HFFc6 (cell line): ENCODE results near the gene PROS1. TPM values are rescaled to one million over a fixed set of nuclear protein-coding genes. Genes with fewer than 3 reads are reported as not detected.
"Not testable (repeated sequence)": the region's sequence is repeated elsewhere in the genome, so short reads cannot be mapped to it uniquely, and the experiment has no call there.

Experiments used
- DNase-seq: peaks from one replicate; pipeline ENCODE4 v3.0.0-alpha.2; 2018
- H3K27ac Mint-ChIP-seq: 2 replicates; pipeline ENCODE4 v1.8.0; 2020; ENCODE audit warnings: mild to moderate bottlenecking, mixed read lengths
- H3K27me3 Mint-ChIP-seq: 2 replicates; pipeline ENCODE4 v1.8.0; 2021; ENCODE audit warnings: mild to moderate bottlenecking, moderate library complexity, mixed read lengths; ENCODE audit not compliant: insufficient read depth
- H3K36me3 Mint-ChIP-seq: 2 replicates; pipeline ENCODE4 v1.8.0; 2021; ENCODE audit warnings: low read depth, mixed read lengths
- H3K4me1 Mint-ChIP-seq: 2 replicates; pipeline ENCODE4 v1.8.0; 2020; ENCODE audit warnings: low read depth, mixed read lengths
- H3K4me3 Mint-ChIP-seq: 2 replicates; pipeline ENCODE4 v1.8.0; 2020; ENCODE audit warnings: mild to moderate bottlenecking, moderate library complexity, mixed read lengths
- H3K9me3 Mint-ChIP-seq: 2 replicates; pipeline ENCODE4 v1.8.0; 2020; ENCODE audit warnings: mild to moderate bottlenecking, mixed read lengths
- total RNA-seq, 6 experiments: library from RNA; stranded (reverse); fragmentation: NEBNext Ultra II Directional; extraction: Animal tissue kit (Norgen Biotek cat#: 25700); gene quantifications; 2 replicates in 1 of 6; 3 replicates in 5 of 6; pipeline ENCODE4 v1.2.3, GENCODE V29; 2021
- TF ChIP-seq, protein P1 (sequence below): fragments of 200-600 bp; sonication (generic); IDR thresholded peaks from 2 replicates; pipeline ENCODE4 v1.5.0; 2021; ENCODE audit warnings: antibody characterized with exemption, mild to moderate bottlenecking

The PROS1 gene
- total RNA-seq, 6 experiments from 2014 or later, result 1.1 to 2.0 (median 1.7) TPM

DNA sequence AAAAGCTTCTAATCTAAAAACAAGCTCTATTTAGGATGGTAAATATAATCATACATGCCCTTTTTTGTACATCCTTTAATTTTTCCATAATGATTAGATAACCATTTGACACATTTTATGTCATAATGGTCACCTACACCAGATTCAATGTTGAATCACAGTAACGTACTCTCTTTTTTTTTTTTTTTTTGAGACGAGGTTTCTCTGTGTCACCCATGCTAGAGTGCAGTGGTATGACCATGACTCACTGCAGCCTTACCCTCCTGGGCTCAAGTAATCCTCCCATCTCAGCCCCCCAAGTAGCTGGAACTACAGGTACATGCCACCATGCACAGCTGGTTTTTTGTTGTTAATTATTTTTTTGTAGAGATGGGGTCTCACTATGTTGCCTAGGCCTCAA is 49.2 kb downstream of the PROS1 start:
- H3K4me3 Mint-ChIP-seq, result no peak overlapping the region
- no peaks in the 10 kb centered on the region for H3K9me3 Mint-ChIP-seq
- TF ChIP-seq, protein P1, sequence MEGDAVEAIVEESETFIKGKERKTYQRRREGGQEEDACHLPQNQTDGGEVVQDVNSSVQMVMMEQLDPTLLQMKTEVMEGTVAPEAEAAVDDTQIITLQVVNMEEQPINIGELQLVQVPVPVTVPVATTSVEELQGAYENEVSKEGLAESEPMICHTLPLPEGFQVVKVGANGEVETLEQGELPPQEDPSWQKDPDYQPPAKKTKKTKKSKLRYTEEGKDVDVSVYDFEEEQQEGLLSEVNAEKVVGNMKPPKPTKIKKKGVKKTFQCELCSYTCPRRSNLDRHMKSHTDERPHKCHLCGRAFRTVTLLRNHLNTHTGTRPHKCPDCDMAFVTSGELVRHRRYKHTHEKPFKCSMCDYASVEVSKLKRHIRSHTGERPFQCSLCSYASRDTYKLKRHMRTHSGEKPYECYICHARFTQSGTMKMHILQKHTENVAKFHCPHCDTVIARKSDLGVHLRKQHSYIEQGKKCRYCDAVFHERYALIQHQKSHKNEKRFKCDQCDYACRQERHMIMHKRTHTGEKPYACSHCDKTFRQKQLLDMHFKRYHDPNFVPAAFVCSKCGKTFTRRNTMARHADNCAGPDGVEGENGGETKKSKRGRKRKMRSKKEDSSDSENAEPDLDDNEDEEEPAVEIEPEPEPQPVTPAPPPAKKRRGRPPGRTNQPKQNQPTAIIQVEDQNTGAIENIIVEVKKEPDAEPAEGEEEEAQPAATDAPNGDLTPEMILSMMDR, result no peak
- no peak for DNase-seq
- H3K4me1 Mint-ChIP-seq, result no peaks in the 10 kb centered on the region
- H3K27me3 Mint-ChIP-seq, result peaks cover 4% of the 10 kb centered on the region; the same call in 1 of the 2 replicates
- no peak overlapping the region for H3K27ac Mint-ChIP-seq
- no peaks in the 10 kb centered on the region for H3K36me3 Mint-ChIP-seq

DNA sequence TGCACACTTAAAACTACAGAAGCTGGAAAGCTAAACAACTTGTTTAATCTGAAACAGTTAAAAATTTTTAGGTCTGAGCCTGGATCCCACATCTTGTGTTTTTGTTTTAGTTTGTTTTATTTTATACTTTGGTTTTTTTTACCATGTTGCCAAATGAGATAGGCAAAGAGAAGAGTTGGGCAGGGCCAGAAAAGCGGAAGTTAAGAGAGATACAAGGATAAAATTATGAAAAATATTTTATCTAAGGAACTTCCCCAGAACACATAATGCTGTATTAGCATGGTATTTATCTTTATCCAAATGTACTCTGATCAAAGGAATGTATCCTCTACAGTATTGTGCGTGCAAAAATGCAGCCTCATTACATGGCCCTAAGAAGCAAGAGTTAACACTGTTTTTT is 50.7 kb downstream of the PROS1 start:
- Mint-ChIP-seq H3K27me3 (peaks cover 4% of the 10 kb centered on the region; the same call in 1 of the 2 replicates), H3K36me3 (no peaks in the 10 kb centered on the region), H3K4me3 (no peak overlapping the region), H3K27ac (no peak overlapping the region), H3K9me3 (no peaks in the 10 kb centered on the region), H3K4me1 (no peaks in the 10 kb centered on the region)
- TF ChIP-seq, protein P1, result no peak
- no peak for DNase-seq

DNA sequence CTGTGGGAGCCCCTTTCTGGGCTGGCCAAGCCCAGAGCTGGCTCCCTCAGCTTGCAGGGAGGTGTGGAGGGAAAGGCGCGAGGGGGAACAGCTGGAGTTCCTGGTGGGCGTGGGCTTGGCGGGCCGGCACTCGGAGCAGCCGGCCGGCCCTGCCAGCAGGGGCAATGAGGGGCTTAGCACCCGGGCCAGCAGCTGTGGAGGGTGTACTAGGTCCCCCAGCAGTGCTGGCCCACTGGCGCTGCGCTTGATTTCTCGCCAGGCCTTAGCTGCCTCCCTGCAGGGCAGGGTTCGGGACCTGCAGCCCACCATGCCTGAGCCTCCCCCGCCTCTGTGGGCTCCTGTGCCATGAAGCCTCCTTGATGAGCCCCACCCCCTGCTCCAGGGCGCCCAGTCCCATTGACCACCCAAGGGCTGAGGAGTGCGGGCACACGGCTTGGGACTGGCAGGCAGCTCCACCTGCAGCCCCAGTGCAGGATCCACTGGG is 56.1 kb downstream of the PROS1 start:
- not testable (repeated sequence) for H3K27ac Mint-ChIP-seq, H3K27me3 Mint-ChIP-seq, H3K36me3 Mint-ChIP-seq, H3K4me3 Mint-ChIP-seq, H3K9me3 Mint-ChIP-seq, DNase-seq, H3K4me1 Mint-ChIP-seq

DNA sequence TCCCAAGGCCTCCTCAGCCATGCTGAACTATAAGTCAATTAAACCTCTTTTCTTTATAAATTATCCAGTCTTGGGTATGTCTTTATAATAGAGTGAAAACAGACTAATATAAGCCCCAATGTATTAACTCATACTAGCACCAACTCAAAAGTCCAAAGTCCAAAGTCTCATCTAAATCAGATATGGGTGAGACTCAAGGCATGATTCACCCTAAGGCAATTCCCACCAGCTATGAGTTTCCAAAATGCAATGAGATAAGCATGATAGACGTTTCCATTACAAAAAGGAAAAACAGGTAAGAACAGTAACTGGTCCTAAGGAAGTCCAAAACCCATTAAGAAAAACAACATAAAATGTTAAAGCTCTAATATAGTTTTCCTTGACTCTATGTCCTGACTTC is 60.1 kb downstream of the PROS1 start:
- not testable (repeated sequence) for H3K4me3 Mint-ChIP-seq, H3K4me1 Mint-ChIP-seq, H3K27me3 Mint-ChIP-seq, H3K9me3 Mint-ChIP-seq, DNase-seq, H3K27ac Mint-ChIP-seq, H3K36me3 Mint-ChIP-seq

DNA sequence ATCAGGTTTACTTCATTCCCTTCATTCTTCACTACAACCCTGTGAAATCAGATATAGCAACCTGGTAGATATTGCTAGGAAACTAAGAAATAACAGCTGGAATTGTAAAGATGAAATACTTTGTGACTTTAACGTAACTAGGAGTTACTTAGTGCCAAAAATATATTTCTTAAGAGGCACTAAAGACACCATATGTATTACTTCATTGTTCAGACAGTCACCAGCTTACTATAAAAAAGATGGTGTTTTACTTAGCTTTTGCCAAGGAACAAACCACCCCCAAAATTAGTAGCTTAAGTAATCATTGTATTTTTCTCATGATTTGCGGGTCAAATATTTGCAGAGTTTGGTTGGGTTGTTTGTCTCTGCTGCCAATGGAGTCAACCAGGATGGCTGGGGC is 62.5 kb downstream of the PROS1 start:
- Mint-ChIP-seq H3K27ac (no peak overlapping the region), H3K9me3 (no peaks in the 10 kb centered on the region), H3K36me3 (no peaks in the 10 kb centered on the region), H3K27me3 (no peaks in the 10 kb centered on the region; the same call in 1 of the 2 replicates), H3K4me3 (no peak overlapping the region), H3K4me1 (no peaks in the 10 kb centered on the region)
- DNase-seq, result no peak
- TF ChIP-seq, protein P1, result no peak

DNA sequence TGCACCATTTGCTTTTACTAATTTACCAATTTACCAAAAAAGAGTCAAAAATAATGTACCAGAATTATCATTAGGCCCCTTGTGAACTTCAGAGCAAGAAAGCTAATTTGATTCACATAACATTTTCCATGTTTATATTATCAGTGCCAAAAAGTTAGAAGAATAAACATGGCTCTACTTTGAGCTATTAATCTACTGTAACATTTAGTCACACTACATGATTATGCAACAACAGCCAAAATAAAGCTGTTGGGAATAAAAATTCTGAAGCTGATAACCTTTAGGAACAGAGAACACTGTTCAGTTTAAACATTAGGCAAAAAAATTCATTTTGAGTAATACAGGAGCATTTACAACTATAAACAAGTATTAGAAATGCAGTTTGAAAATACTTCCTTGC is 63.6 kb downstream of the PROS1 start:
- TF ChIP-seq, protein P1, result no peak
- H3K4me3 Mint-ChIP-seq, result no peak overlapping the region
- H3K4me1 Mint-ChIP-seq, result no peaks in the 10 kb centered on the region
- no peak overlapping the region for H3K27ac Mint-ChIP-seq
- no peaks in the 10 kb centered on the region for H3K9me3 Mint-ChIP-seq
- no peaks in the 10 kb centered on the region; the same call in 1 of the 2 replicates for H3K27me3 Mint-ChIP-seq
- no peak for DNase-seq
- H3K36me3 Mint-ChIP-seq, result no peaks in the 10 kb centered on the region

DNA sequence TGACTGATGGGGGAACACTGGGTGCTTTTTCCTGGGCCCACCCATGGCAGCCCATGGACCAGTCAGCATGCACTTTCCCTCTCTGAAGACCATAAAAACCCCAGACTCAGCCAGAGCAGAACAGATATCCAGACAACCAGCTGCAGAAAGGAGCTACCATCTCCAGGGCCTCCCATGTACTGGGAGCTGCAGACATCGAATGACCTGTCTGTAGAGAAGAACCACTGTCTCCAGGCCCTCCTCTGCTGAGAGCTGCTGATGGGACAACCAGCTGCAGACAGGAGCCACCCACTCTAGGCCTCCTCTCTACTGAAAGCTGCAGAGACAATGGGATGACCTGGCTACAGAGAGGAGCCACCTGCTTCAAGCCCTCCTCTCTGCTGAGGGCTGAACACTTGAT is 66.6 kb downstream of the PROS1 start:
- TF ChIP-seq, protein P1, result no peak
- Mint-ChIP-seq H3K4me3 (no peak overlapping the region), H3K27ac (no peak overlapping the region), H3K27me3 (no peaks in the 10 kb centered on the region), H3K4me1 (no peaks in the 10 kb centered on the region), H3K9me3 (no peaks in the 10 kb centered on the region), H3K36me3 (no peaks in the 10 kb centered on the region)
- DNase-seq, result no peak
